Astrocyte of the hippocampus (primary cell): ENCODE data around the gene KCND3.

Source experiments
- DNase-seq: peaks from one replicate; pipeline ENCODE4 v3.0.0; 2011; ENCODE audit warnings: low read depth, low spot score

KCND3 gene

GRCh38 chr1:111778541-111779051 lies 210.9 kb downstream of the KCND3 start:
- peak; percentile 50 for DNase-seq

- DNase-seq = peak; percentile 7
Observed at GRCh38 chr1:111778066-111778465, 211.4 kb downstream of the KCND3 start.

GRCh38 chr1:111777301-111777700 lies 212.2 kb downstream of the KCND3 start:
- no peak for DNase-seq

GRCh38 chr1:111776861-111777260 lies 212.6 kb downstream of the KCND3 start:
- DNase-seq = no peak

DNA sequence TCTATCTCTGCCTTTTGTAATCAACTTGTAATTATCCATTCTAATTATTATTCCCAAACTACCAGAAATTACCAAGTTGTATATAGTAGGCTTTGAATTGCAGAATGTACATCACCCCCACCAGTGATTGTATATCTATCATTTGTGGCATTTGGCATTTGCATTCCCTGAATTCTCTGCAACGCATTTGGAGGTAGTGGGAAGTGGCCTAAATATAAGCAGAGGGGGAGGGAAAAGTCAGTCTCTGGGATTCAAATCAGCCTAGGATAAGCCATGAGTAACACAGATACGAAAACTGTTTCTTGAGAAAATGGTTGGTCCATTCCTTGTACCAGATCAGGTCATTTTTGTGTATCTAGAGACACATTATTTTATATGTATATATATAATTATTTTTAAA lies 213.1 kb downstream of the KCND3 start:
- DNase-seq = peak; percentile 20

DNA sequence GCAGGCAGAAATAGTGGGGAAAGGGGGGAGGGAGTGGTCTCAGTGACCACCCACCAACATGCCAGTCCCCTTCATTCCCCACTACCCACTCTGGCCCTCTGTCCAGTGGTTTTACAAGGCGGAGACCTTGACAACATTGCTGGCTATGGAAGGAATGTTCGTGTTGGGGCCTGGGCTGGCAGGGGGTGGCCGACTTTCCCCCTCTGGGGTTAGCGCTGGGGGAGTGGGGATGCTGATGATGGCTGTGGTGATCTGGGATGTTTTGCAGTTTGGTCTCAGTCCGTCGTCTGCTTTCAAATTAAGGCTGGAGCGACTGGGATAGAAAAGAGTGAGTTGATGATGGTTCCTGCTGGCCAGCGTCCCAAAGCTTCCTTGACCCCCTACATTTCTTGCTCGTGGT lies 213.5 kb downstream of the KCND3 start:
- peak; percentile 7 for DNase-seq

GRCh38 chr1:111770916-111771315 lies 218.6 kb downstream of the KCND3 start:
- DNase-seq = no peak

GRCh38 chr1:111769517-111770146 lies 219.8 kb downstream of the KCND3 start:
- peak; percentile 76 for DNase-seq

- DNase-seq = no peak
Observed at GRCh38 chr1:111768625-111769024, 220.8 kb downstream of the KCND3 start.

DNA sequence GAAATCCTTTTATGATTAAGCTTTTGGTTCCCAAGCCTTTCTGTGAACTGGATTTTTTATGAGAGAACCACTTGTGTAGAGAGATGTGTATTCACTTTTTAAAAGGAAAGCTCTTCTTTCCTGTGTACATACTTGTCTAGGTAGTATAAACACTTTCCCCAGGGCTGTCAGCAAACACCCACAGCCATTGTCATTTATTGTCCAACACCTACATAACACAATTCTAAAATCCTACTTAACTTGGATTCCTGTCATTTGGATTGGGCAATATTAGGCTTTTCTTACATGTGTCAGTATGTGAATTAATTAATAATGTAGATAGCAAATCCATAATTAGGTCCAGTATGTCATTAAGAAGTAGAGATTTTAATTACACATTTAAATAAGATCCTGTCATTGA lies 221.4 kb downstream of the KCND3 start:
- no peak for DNase-seq

- no peak for DNase-seq
Observed at GRCh38 chr1:111762332-111762731, 227.1 kb downstream of the KCND3 start.

DNA sequence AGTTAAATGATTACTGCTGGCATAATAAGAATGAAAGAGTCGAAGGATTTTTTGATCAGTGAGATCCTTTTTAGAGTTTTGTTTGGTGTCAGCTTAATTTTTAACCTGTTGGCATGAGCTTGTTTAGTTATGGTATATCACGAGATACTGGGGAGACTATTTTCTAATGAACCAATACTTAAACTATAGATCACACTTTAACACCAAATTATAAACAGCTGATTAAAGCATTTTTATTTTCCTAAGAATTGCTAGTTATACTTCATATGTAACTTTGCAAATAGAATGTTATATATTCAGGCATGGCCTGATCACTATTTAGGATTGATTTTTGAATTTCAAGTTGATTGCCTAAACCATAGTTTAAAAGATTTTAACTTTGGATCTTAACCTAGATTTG lies 227.8 kb downstream of the KCND3 start:
- DNase-seq = no peak

GRCh38 chr1:111758373-111758772 lies 231.1 kb downstream of the KCND3 start:
- no peak for DNase-seq

GRCh38 chr1:111756124-111756513 lies 233.3 kb downstream of the KCND3 start:
- no peak for DNase-seq

DNA sequence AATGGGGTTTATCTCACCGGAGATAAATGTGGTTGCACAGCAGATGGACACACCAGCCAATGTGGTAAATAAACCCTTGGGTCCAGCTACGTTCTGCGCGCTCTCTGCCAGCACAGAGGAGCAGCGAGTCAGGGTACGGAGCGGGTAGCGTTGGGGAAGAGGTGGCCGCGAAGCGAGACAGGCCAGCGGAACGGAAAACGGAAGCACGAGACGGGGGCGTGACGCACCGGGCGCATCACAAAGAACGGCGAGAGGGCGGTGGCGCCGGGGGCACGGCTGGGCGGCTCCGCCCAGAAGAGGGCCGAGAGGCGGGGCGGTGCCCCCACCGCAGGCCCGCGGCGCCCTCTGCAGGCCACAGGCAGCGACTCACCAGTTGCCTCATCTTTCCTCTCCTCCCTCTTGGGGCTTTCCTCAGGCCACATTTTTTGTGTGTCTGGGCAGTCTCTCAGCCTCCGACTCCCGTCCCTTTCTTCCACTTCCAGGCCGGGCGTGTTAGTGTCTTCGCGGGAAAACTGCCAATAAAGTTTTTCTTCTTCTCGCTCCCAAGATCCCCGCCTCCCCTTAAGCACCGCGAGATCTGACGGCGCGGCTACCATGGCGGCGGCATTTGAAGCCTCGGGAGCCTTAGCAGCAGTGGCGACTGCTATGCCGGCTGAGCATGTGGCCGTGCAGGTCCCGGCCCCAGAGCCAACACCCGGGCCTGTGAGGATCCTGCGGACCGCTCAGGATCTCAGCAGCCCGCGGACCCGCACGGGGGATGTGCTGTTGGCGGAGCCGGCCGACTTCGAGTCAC lies 233.9 kb downstream of the KCND3 start, which contains the start of gene DDX20:
Gene DDX20 (plus strand): TSS at position 571 of the 793 bp plus-strand sequence. CDS start 24 bp downstream, at position 595.
- DNase-seq = peak; percentile 98

GRCh38 chr1:111754984-111755330 lies 234.5 kb downstream of the KCND3 start:
- DNase-seq = peak; percentile 70

DNA sequence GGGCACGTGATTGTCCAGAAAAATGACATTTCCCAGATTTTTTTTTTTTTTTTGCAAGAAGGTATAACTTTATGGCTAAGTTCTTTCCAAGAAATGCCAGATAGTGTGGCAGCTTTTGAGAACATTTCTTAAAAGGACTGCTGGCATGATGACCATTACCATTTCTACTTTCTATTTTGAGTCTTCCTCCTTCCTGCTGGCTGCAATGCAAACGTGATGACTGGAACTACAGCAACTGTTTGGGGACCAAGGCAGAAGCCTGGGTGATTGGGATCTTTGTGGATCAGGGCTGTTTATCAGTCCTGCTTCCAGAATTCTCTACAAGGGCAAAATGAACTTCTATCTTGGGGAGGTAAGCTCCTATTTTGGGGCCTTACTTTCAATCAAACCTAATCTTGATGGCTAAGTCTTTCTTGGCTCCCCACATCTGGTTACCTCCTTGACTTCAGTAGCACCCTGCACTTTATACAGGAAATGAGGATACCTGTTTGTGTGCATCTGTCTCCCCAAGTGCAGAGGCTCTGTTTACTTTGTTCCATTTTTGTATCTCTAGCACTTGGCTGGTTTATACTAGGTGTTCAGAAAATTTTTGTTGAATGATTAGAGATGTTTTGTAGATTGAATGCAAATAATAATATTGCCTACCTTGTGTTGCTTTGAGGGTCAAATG lies 237.4 kb downstream of the KCND3 start:
- no peak for DNase-seq

- no peak for DNase-seq
Observed at GRCh38 chr1:111750856-111751255, 238.6 kb downstream of the KCND3 start.

DNA sequence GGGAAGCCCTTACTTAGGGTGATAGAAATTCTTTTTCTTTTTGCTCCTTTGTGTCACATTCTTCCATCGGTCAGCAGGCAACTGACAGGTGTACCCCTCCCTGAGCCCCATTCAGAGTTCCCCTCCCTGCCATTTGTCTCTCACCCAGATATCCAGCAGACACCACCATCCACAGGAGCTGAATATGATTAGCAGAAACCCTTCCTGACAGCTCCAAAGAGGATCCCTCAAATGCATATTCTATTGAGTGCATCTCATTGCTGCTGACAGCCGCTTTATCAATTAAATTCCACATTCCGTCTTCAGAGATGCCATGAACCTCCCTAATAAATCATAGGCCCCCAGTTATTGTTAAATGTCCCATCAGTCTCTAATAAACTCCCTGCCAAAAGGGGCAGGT lies 239.8 kb downstream of the KCND3 start:
- DNase-seq = no peak

- no peak for DNase-seq
Observed at GRCh38 chr1:111747947-111748346, 241.5 kb downstream of the KCND3 start.

DNA sequence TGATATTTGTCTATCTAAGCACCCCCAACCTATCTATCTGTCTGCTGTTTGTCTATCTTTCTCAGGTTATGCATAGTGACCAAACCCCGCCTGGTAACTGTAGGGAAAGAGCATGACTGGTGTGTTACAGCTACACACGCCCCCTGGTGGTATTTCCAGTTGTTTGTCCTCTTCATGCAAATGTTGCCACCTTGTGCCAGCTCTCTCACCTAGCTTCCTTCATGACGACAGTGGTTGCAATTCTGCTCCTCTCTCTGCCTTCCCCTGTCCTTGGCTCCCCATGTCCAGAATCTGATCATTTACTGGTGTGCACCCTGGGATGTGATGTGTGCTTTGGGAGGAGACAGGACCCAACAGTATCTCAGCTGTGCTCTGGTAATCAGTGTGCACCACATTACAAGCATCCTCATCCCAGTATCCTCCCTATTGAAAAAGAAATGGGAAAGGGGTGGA lies 242.2 kb downstream of the KCND3 start:
- DNase-seq = peak; percentile 64

GRCh38 chr1:111746614-111746999 lies 242.9 kb downstream of the KCND3 start:
- no peak for DNase-seq
